Natural killer cell (primary cell): ENCODE data around the gene CPO. TPM values are rescaled to one million over a fixed set of nuclear protein-coding genes. Genes with fewer than 3 reads are reported as not detected.

Experiments used
- ATAC-seq, 3 donors: fragments of 150-1000 bp in 2 of 3; fragments of 200-7000 bp in 1 of 3; cut with Tn5 transposase; 1 replicate in 1 of 3; 2 replicates in 2 of 3; pipeline ENCODE4 v1.10.0; 2021; ENCODE audit warnings: mild to moderate bottlenecking in 2 of 3, moderate library complexity in 2 of 3
- DNase-seq, 2 donors: peaks; one replicate each; pipeline versions ENCODE4 v3.0.0 to v3.0.0-alpha.2; 2013 to 2021; ENCODE audit warnings: mixed read lengths in 1 of 2
- H3K27ac ChIP-seq: one replicate; pipeline ENCODE4 v1.5.1; 2013; ENCODE audit warnings: mild to moderate bottlenecking, low read length
- H3K27me3 ChIP-seq: one replicate; pipeline ENCODE4 v1.6.1; 2013; ENCODE audit warnings: low read length; ENCODE audit not compliant: control insufficient read depth, insufficient read depth
- H3K36me3 ChIP-seq: one replicate; pipeline ENCODE4 v1.6.1; 2013; ENCODE audit warnings: low read length; ENCODE audit not compliant: control insufficient read depth, insufficient read depth
- H3K4me1 ChIP-seq: one replicate; pipeline ENCODE4 v1.6.1; 2013; ENCODE audit warnings: low read length; ENCODE audit not compliant: control insufficient read depth, insufficient read depth
- H3K4me3 ChIP-seq: one replicate; pipeline ENCODE4 v1.5.1; 2013; ENCODE audit warnings: low read length
- H3K9me3 ChIP-seq: one replicate; pipeline ENCODE4 v1.6.1; 2013; ENCODE audit warnings: low read length; ENCODE audit not compliant: control insufficient read depth, insufficient read depth
- H3K27ac Mint-ChIP-seq, 2 donors: one replicate each; pipeline ENCODE4 v1.8.0; 2022; ENCODE audit warnings: mild to moderate bottlenecking in 2 of 2, mixed read lengths in 2 of 2, moderate library complexity in 1 of 2
- H3K27me3 Mint-ChIP-seq, 2 donors: one replicate each; pipeline ENCODE4 v1.8.0; 2022; ENCODE audit warnings: low read depth in 2 of 2, mixed read lengths in 2 of 2
- H3K36me3 Mint-ChIP-seq: one replicate; pipeline ENCODE4 v1.8.0; 2022; ENCODE audit warnings: mixed read lengths
- H3K4me1 Mint-ChIP-seq, 2 donors: one replicate each; pipeline ENCODE4 v1.8.0; 2022; ENCODE audit warnings: mixed read lengths in 2 of 2
- H3K4me3 Mint-ChIP-seq: one replicate; pipeline ENCODE4 v1.8.0; 2022; ENCODE audit warnings: mild to moderate bottlenecking, moderate library complexity, mixed read lengths
- H3K9me3 Mint-ChIP-seq, 2 donors: one replicate each; pipeline ENCODE4 v1.8.0; 2022; ENCODE audit warnings: mixed read lengths in 2 of 2
- CTCF ChIP-seq: fragments of 200-600 bp; IDR thresholded peaks from one replicate; pipeline ENCODE4 v1.8.0; 2022; ENCODE audit warnings: antibody characterized with exemption
- WGBS: methylation state at CpG from one replicate; pipeline ENCODE4 v1.1.7; 2013; ENCODE audit warnings: missing lambda C conversion rate; ENCODE audit not compliant: insufficient coverage; 5-methylcytosine and 5-hydroxymethylcytosine counted together
- intact Hi-C: fragments of 100-400 bp; cut with micrococcal nuclease; formaldehyde crosslinking; loops from one replicate; pipeline ENCODE4 v1.14.2; 2022
- total RNA-seq, 4 donors: library from RNA; stranded (reverse); fragments of 120-200 nt in 1 of 4; gene quantifications; one replicate each; pipeline versions ENCODE4 v1.2.3 to v1.2.4, GENCODE V29; 2013 to 2022

Gene CPO
- total RNA-seq, 3 donors from 2014 or later (not counting 1 experiment from before 2014, with no cell fraction given), result not detected

- H3K9me3 ChIP-seq, result no peaks in the 10 kb centered on the region
- peaks cover 7% of the 10 kb centered on the region for H3K4me1 ChIP-seq
- Mint-ChIP-seq H3K27me3 (no peaks in the 10 kb centered on the region), H3K4me1 (peaks cover 25 to 29% of the 10 kb centered on the region in 2 donors), H3K9me3 (no peaks in the 10 kb centered on the region), H3K27ac (no peak overlapping the region), H3K36me3 (no peaks in the 10 kb centered on the region), H3K4me3 (no peak overlapping the region)
- ATAC-seq, result peak in 1 of 3 donors; percentile 34
- no peaks in the 10 kb centered on the region for H3K27me3 ChIP-seq
- DNase-seq, result no peak
- H3K27ac ChIP-seq, result no peak overlapping the region
- no peaks in the 10 kb centered on the region for H3K36me3 ChIP-seq
- WGBS, result 62% methylated on average over 4 of the region's 4 CpGs
- no peak overlapping the region for H3K4me3 ChIP-seq
- intact Hi-C loops, result no loop called here
- no peak for TF ChIP-seq CTCF
Observed at GRCh38 chr2:206984206-206984605, 44.9 kb downstream of the CPO start.

GRCh38 chr2:206986943-206987342 is 47.6 kb downstream of the CPO start:
- Histone ChIP-seq H3K36me3 (no peaks in the 10 kb centered on the region), H3K9me3 (no peaks in the 10 kb centered on the region), H3K4me1 (peaks cover 15% of the 10 kb centered on the region), H3K4me3 (no peak overlapping the region), H3K27ac (no peak overlapping the region), H3K27me3 (no peaks in the 10 kb centered on the region)
- Mint-ChIP-seq H3K4me3 (no peak overlapping the region), H3K27me3 (no peaks in the 10 kb centered on the region), H3K27ac (no peak overlapping the region), H3K4me1 (peaks cover 27 to 30% of the 10 kb centered on the region in 2 donors), H3K36me3 (no peaks in the 10 kb centered on the region), H3K9me3 (no peaks in the 10 kb centered on the region)
- no peak for TF ChIP-seq CTCF
- DNase-seq (no peak), ATAC-seq (no peak)
- intact Hi-C loops, result no loop called here

- ATAC-seq, result no peak
- Histone ChIP-seq H3K36me3 (no peaks in the 10 kb centered on the region), H3K27me3 (no peaks in the 10 kb centered on the region), H3K4me1 (peaks cover 9% of the 10 kb centered on the region), H3K9me3 (no peaks in the 10 kb centered on the region), H3K4me3 (no peak overlapping the region), H3K27ac (no peak overlapping the region)
- H3K27me3 Mint-ChIP-seq, result no peaks in the 10 kb centered on the region
- no peaks in the 10 kb centered on the region for H3K9me3 Mint-ChIP-seq
- DNase-seq, result no peak
- no peaks in the 10 kb centered on the region for H3K36me3 Mint-ChIP-seq
- WGBS, result 100% methylated on average over 1 of the region's 2 CpGs
- intact Hi-C loops, result no loop called here
- H3K27ac Mint-ChIP-seq, result no peak overlapping the region
- H3K4me1 Mint-ChIP-seq, result peaks cover 21 to 23% of the 10 kb centered on the region in 2 donors
- no peak for TF ChIP-seq CTCF
- no peak overlapping the region for H3K4me3 Mint-ChIP-seq
Observed at GRCh38 chr2:206987810-206988209, 48.5 kb downstream of the CPO start.

DNA sequence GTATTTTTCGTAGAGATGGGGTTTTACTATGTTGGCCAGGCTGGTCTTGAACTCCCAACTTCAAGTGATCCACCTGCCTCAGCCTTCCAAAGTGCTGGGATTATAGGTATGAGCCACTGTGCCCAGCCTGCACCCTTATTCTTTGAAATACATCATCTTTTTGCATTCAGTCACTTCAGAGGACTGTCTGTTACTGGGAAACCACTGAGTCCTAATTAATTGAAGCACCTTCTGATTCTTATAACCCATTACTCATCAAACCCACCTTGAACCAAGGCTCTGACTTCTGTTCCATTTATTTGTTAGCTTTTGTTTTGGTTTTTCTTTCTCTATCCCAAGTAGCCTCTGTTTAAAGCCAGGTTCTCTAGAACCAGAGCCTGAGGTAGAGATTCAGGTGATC is 49.6 kb downstream of the CPO start:
- intact Hi-C loops, result no loop called here
- peaks cover 21 to 26% of the 10 kb centered on the region in 2 donors for H3K4me1 Mint-ChIP-seq
- 100% methylated on average over 1 of the region's 1 CpG for WGBS
- Histone ChIP-seq H3K36me3 (no peaks in the 10 kb centered on the region), H3K27me3 (no peaks in the 10 kb centered on the region), H3K9me3 (no peaks in the 10 kb centered on the region), H3K27ac (no peak overlapping the region), H3K4me1 (peaks cover 9% of the 10 kb centered on the region), H3K4me3 (no peak overlapping the region)
- no peaks in the 10 kb centered on the region for H3K27me3 Mint-ChIP-seq
- ATAC-seq (no peak), DNase-seq (no peak)
- TF ChIP-seq CTCF, result no peak
- H3K9me3 Mint-ChIP-seq, result no peaks in the 10 kb centered on the region
- H3K27ac Mint-ChIP-seq, result no peak overlapping the region
- no peak overlapping the region for H3K4me3 Mint-ChIP-seq
- no peaks in the 10 kb centered on the region for H3K36me3 Mint-ChIP-seq
